ENCODE results near the gene OLR1.

- no peak for TF ChIP-seq CTCF (conservative IDR thresholded peaks at IDR 0.05; ENCODE audit: low read length)
- no peak for TF ChIP-seq EZH2phosphoT487 (IDR thresholded peaks at IDR 0.05; ENCODE audit: borderline replicate concordance, low read depth, low read length)
These were observed 3.2 kb upstream of the OLR1 start for GRCh38 chr12:10174986-10175614.
